GM19468 (cell line): ENCODE results near the gene CASTOR1.

Experiments
- ATAC-seq: cut with Tn5 transposase; IDR thresholded peaks from one replicate; pipeline ENCODE4 v1.9.1; 2021; ENCODE audit warnings: mild to moderate bottlenecking, moderate library complexity, moderate number of reproducible peaks; ENCODE audit not compliant: unreplicated experiment; ENCODE audit errors: extremely low read depth

The CASTOR1 gene

DNA sequence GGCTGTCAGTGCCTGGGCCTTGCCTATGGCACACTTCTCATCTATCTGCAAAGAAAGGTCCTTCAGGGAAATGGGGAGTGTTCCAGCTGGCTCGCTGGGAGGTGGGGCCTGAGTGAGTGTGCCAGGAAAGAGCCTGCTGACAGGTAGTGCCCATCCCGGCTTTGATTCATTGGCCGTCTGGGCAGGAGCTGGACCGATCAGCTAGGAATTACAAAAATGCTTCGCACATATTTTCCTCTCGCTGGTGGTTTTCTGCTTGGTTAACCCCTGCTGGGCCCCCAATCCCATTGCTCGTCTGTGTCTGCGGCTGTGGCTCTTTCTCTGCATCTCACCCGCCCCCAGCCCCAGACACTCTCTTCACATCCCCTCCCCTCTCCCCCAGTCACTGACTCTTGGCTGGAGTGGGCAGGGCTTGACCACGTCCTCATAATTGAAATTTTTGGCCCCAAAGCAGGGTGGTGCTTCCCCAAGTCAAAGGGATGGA, 53.6 kb downstream of the CASTOR1 start:
- no peak for ATAC-seq
